Right atrium auricular region (tissue), 2 donors: ENCODE results near the gene MNT. TPM values are rescaled to one million over a fixed set of nuclear protein-coding genes. Genes with fewer than 3 reads are reported as not detected.

Source experiments
- DNase-seq: peaks from one replicate; pipeline ENCODE4 v3.0.0-alpha.2; 2019; ENCODE audit warnings: low spot score
- H3K27ac ChIP-seq, 2 donors: fragments of 200-600 bp; sonication (generic); 1 replicate in 1 of 2; 2 replicates in 1 of 2; pipeline ENCODE4 v1.5.1; 2016 to 2019
- H3K27me3 ChIP-seq, 2 donors: fragments of 200-600 bp; sonication (generic); one replicate each; pipeline versions ENCODE4 v1.5.1 to v1.6.0; 2017 to 2019
- H3K36me3 ChIP-seq: fragments of 200-600 bp; sonication (generic); one replicate; pipeline ENCODE4 v1.5.1; 2016
- H3K4me1 ChIP-seq, 2 donors: fragments of 200-600 bp; sonication (generic); one replicate each; pipeline versions ENCODE4 v1.5.1 to v1.6.0; 2017 to 2019
- H3K4me3 ChIP-seq, 2 donors: fragments of 200-600 bp; sonication (generic); 1 replicate in 1 of 2; 2 replicates in 1 of 2; pipeline ENCODE4 v1.5.1; 2017 to 2019; ENCODE audit warnings: mild to moderate bottlenecking in 1 of 2, moderate library complexity in 1 of 2
- H3K9me3 ChIP-seq, 2 donors: fragments of 200-600 bp; sonication (generic); one replicate each; pipeline ENCODE4 v1.5.1; 2019
- CTCF ChIP-seq, 2 donors: fragments of 200-600 bp; sonication (generic); IDR thresholded peaks; one replicate each; pipeline ENCODE4 v1.5.1; 2019; ENCODE audit warnings: antibody characterized with exemption in 2 of 2
- total RNA-seq, 2 donors: library from RNA; depleted of rRNA; stranded (reverse); fragments of >200 nt; gene quantifications; one replicate each; pipeline ENCODE4 v1.1.0, GENCODE V29; 2016

The MNT gene
- total RNA-seq, 2 donors from 2014 or later = 3.7 to 7.7 TPM

DNA sequence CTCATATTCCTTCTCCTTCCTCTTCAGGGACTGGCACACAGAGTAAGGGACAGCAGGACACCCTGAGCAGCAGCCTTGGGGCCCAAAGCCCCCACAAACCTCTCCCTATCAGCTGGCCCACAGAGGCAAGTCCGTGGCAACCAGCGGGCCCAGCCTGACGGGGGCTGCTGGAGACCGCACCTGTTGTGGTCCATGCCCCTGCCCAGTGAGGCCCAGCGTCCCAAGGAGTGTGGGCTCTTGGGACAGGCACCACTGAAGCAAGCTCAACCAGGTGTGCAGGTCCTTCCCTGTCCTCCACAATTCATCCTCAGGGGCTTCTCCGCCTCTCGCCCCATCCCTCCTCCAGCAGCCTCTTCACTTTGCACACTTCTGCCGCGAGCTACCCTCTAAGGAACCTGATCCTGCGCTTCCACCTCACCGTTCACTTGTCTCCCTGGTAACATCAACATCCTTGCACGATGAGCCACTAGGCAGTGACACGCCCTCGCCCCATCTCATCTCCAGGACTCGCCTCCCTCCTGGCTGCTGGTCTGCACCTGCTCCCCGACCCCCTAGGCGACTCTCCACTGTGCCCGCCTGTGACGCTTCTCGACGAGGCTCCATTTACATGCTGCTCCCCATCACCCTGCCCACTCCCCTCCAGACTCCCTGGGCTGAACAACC, 12.7 kb downstream of the MNT start:
- no peak for TF ChIP-seq CTCF (IDR thresholded peaks at IDR 0.05)
- H3K27ac ChIP-seq = no peak overlapping the region
- H3K27me3 ChIP-seq = no peaks in the 10 kb centered on the region
- H3K36me3 ChIP-seq = peaks cover 23% of the 10 kb centered on the region
- H3K4me3 ChIP-seq = no peak overlapping the region
- peaks cover 0 to 40% of the 10 kb centered on the region in 2 donors for H3K4me1 ChIP-seq
- no peaks in the 10 kb centered on the region for H3K9me3 ChIP-seq
- no peak for DNase-seq

GRCh38 chr17:2387086-2388019, 13.5 kb downstream of the MNT start:
- Histone ChIP-seq H3K27ac (no peak overlapping the region), H3K27me3 (no peaks in the 10 kb centered on the region), H3K9me3 (no peaks in the 10 kb centered on the region), H3K4me1 (peaks cover 0 to 48% of the 10 kb centered on the region in 2 donors), H3K36me3 (peaks cover 23% of the 10 kb centered on the region), H3K4me3 (no peak overlapping the region)
- no peak for DNase-seq
- no peak for TF ChIP-seq CTCF (IDR thresholded peaks at IDR 0.05)

- peaks cover 0 to 42% of the 10 kb centered on the region in 2 donors for H3K4me1 ChIP-seq
- H3K4me3 ChIP-seq = no peak overlapping the region
- no peaks in the 10 kb centered on the region for H3K9me3 ChIP-seq
- no peak for TF ChIP-seq CTCF (IDR thresholded peaks at IDR 0.05)
- DNase-seq = no peak
- H3K27me3 ChIP-seq = no peaks in the 10 kb centered on the region
- peaks cover 23% of the 10 kb centered on the region for H3K36me3 ChIP-seq
- H3K27ac ChIP-seq = no peak overlapping the region
Measured at GRCh38 chr17:2386400-2387085, 14.3 kb downstream of the MNT start.

DNA sequence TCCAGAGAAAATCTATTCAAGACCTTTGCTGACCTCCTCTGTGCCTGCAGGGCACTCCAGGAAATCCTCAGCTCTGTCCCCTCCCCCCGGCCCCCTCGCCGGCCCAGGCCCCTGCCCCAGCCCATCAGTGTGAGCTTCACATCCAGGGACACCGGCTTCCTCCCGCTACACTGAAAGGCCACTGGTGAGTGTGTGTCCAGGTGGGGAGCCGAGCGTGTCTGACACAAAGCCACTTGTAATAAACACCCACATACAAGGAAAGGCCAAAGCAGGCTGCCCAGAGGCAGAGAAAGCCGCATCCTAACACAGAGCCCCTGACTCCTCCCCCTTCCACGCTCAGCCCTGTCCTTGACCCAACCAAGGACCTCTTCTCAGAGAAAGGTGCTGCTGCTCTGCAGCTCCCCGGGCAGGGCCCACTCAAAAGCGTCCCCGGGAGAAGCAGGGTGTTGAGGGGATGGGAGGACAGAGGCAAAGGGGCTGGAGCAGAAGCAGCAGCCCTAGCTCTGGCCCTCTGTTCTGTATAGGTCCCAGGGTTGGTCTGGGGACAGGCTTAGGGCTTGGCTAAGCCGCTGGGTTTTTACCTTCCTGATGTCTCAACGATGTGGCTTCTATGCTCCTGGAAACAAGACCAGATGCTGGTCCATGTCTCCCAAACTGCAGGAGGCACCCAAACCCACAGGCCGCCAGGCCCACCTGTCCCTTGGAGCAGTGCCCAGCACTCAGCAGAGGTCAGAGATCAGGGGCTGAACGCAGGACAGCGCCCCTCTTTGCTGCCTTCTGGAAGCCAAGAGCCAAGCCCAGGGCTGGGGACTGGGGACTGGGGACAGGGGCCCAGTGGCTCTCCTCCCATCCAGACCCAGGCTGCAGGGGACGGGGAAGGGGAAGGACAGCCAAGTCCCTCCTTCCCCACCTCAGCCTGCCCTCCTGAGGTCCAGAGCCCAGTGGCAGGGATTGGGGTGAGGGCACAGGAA, 15.3 kb downstream of the MNT start:
- TF ChIP-seq CTCF (IDR thresholded peaks at IDR 0.05) = no peak
- Histone ChIP-seq H3K27me3 (no peaks in the 10 kb centered on the region), H3K27ac (no peak overlapping the region), H3K4me1 (peaks cover 0 to 32% of the 10 kb centered on the region in 2 donors), H3K4me3 (no peak overlapping the region), H3K9me3 (no peaks in the 10 kb centered on the region), H3K36me3 (peaks cover 23% of the 10 kb centered on the region)
- no peak for DNase-seq
